ENCODE measurements around the gene DDX10.

Gene DDX10

GRCh38 chr11:108984523-108984922 lies 319.7 kb downstream of the DDX10 start:
- no peak for DNase-seq (ENCODE audit: low spot score)

- DNase-seq (ENCODE audit: low spot score), result no peak
These were observed 320.5 kb downstream of the DDX10 start for GRCh38 chr11:108985236-108985944.

GRCh38 chr11:108985945-108986279 lies 321.0 kb downstream of the DDX10 start:
- peak; percentile 29 for DNase-seq (ENCODE audit: low spot score)
